OCI-LY1 (cell line): ENCODE results near the gene ERVV-1.

ENCODE experiments used
- H2AFZ ChIP-seq: fragments of 200-600 bp; sonication (generic), shearing (Covaris generic); 2 replicates; pipeline ENCODE4 v1.6.0; 2014; ENCODE audit warnings: antibody characterized with exemption, mild to moderate bottlenecking, low read length
- H3F3A ChIP-seq: fragments of 200-600 bp; sonication (generic), shearing (Covaris generic); 2 replicates; pipeline ENCODE4 v1.6.0; 2014; ENCODE audit warnings: mild to moderate bottlenecking, antibody characterized with exemption, low read length, moderate library complexity; ENCODE audit not compliant: insufficient read depth
- H3K27ac ChIP-seq: fragments of 200-600 bp; sonication (generic); 2 replicates; pipeline ENCODE4 v1.5.1; 2014; ENCODE audit warnings: low read length, mixed run types, mild to moderate bottlenecking, low read depth; ENCODE audit not compliant: poor library complexity, severe bottlenecking
- H3K27me3 ChIP-seq: fragments of 200-600 bp; sonication (generic); 2 replicates; pipeline ENCODE4 v1.6.0; 2014; ENCODE audit warnings: antibody characterized with exemption, mild to moderate bottlenecking, low read length, moderate library complexity; ENCODE audit not compliant: insufficient read depth
- H3K36me3 ChIP-seq: fragments of 200-600 bp; sonication (generic); 2 replicates; pipeline ENCODE4 v1.6.1; 2014; ENCODE audit warnings: mild to moderate bottlenecking, antibody characterized with exemption, low read length, moderate library complexity, mixed read lengths; ENCODE audit not compliant: insufficient read depth
- H3K4me1 ChIP-seq: fragments of 200-600 bp; sonication (generic); 2 replicates; pipeline ENCODE4 v1.5.1; 2014; ENCODE audit warnings: mild to moderate bottlenecking, low read length, moderate library complexity; ENCODE audit not compliant: insufficient read depth, severe bottlenecking
- H3K4me2 ChIP-seq: fragments of 200-600 bp; sonication (generic), shearing (Covaris generic); 2 replicates; pipeline ENCODE4 v1.6.1; 2014; ENCODE audit warnings: low read length
- H3K4me3 ChIP-seq: fragments of 200-600 bp; sonication (generic); 2 replicates; pipeline ENCODE4 v1.5.1; 2014; ENCODE audit warnings: low read length, low read depth, mild to moderate bottlenecking, mixed read lengths; ENCODE audit not compliant: poor library complexity, severe bottlenecking
- H3K79me2 ChIP-seq: fragments of 200-600 bp; shearing (Covaris generic); 2 replicates; pipeline ENCODE4 v1.6.1; 2016; ENCODE audit warnings: mixed run types, low read length, mixed read lengths; ENCODE audit not compliant: insufficient read depth
- H3K9ac ChIP-seq: fragments of 200-600 bp; sonication (generic), shearing (Covaris generic); 2 replicates; pipeline ENCODE4 v1.6.1; 2014; ENCODE audit warnings: mild to moderate bottlenecking, low read length, mixed read lengths
- H3K9me2 ChIP-seq: fragments of 200-600 bp; sonication (generic), shearing (Covaris generic); 2 replicates; pipeline ENCODE4 v1.6.1; 2014; ENCODE audit warnings: low read depth, mild to moderate bottlenecking, low read length, mixed read lengths
- H3K9me3 ChIP-seq: fragments of 200-600 bp; shearing (Covaris generic); 2 replicates; pipeline ENCODE4 v1.6.1; 2014; ENCODE audit warnings: low read length, mixed read lengths
- H4K20me1 ChIP-seq: fragments of 200-600 bp; sonication (generic), shearing (Covaris generic); 2 replicates; pipeline ENCODE4 v1.6.0; 2016; ENCODE audit warnings: mild to moderate bottlenecking, low read length; ENCODE audit not compliant: insufficient read depth
- EZH2 ChIP-seq: fragments of 200-600 bp; sonication (generic), shearing (Covaris generic); IDR thresholded peaks from 2 replicates; pipeline ENCODE4 v1.8.0; 2017; ENCODE audit warnings: borderline replicate concordance, mixed run types, mild to moderate bottlenecking, antibody characterized with exemption, low read length, moderate library complexity, mixed read lengths
- TF ChIP-seq, protein P1 (sequence below): fragments of 200-600 bp; sonication (generic), shearing (Covaris generic); IDR thresholded peaks from 2 replicates; pipeline ENCODE4 v1.5.1; 2017; ENCODE audit warnings: mild to moderate bottlenecking, antibody characterized with exemption, low read length, moderate library complexity, mixed read lengths

The ERVV-1 gene

GRCh38 chr19:53055117-53055516 is 41.4 kb downstream of the ERVV-1 start:
- H3K27ac ChIP-seq, result no peak overlapping the region
- no peak overlapping the region for H2AFZ ChIP-seq
- H3K9me3 ChIP-seq, result no peaks in the 10 kb centered on the region

DNA sequence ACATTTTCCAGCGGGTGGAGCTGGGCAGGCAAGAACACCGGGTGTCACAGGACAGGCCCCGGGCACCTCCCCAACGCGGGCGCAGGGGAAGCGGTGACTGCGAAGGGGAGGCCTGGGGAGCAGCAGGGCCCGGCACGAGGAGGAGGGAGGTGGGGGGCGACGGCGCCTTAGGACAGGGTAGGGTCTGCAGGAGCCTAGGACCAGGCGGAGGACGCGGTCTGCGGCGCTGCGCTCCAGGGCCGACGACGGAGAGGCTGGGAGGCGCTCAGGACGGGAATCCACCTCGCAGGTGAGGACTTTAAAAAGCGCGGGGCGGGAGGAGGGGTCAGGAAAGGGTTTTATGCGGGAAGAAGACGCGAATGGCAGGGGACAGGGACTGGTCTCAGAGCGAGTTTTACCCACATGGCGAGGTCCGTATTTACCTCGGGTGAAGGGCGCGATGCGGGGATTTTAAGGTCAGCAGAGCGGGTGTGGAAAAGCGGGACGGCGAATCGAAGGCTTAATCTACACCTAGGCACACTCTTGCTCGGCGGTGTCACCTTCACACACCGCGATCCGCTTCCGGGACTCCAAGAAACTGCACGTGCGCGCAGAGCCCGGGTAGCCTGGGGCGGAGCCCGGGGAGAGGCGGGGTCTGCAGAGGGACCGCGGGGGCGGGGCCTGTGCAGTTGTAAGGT is 44.3 kb downstream of the ERVV-1 start:
- Histone ChIP-seq H3K27me3 (no peaks in the 10 kb centered on the region), H3K27ac (no peak overlapping the region), H3K9me2 (no peaks in the 10 kb centered on the region), H3K4me2 (no peak overlapping the region), H4K20me1 (no peaks in the 10 kb centered on the region), H3F3A (no peaks in the 10 kb centered on the region), H3K4me1 (no peaks in the 10 kb centered on the region), H3K9me3 (peaks cover 10% of the 10 kb centered on the region), H2AFZ (no peak overlapping the region), H3K9ac (no peak overlapping the region), H3K79me2 (no peaks in the 10 kb centered on the region), H3K4me3 (no peak overlapping the region), H3K36me3 (no peaks in the 10 kb centered on the region)
- TF ChIP-seq, protein P1, sequence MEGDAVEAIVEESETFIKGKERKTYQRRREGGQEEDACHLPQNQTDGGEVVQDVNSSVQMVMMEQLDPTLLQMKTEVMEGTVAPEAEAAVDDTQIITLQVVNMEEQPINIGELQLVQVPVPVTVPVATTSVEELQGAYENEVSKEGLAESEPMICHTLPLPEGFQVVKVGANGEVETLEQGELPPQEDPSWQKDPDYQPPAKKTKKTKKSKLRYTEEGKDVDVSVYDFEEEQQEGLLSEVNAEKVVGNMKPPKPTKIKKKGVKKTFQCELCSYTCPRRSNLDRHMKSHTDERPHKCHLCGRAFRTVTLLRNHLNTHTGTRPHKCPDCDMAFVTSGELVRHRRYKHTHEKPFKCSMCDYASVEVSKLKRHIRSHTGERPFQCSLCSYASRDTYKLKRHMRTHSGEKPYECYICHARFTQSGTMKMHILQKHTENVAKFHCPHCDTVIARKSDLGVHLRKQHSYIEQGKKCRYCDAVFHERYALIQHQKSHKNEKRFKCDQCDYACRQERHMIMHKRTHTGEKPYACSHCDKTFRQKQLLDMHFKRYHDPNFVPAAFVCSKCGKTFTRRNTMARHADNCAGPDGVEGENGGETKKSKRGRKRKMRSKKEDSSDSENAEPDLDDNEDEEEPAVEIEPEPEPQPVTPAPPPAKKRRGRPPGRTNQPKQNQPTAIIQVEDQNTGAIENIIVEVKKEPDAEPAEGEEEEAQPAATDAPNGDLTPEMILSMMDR, result no peak
- TF ChIP-seq EZH2, result no peak

More at GRCh38 chr19:53055117-53055516, 41.4 kb downstream of the ERVV-1 start:
- H3K9me2 ChIP-seq, result no peaks in the 10 kb centered on the region
- no peaks in the 10 kb centered on the region for H3K4me1 ChIP-seq
- H4K20me1 ChIP-seq, result no peaks in the 10 kb centered on the region
- TF ChIP-seq EZH2, result no peak
- TF ChIP-seq, protein P1, result no peak
- no peaks in the 10 kb centered on the region for H3K79me2 ChIP-seq
- H3K9ac ChIP-seq, result no peak overlapping the region
- H3K4me3 ChIP-seq, result no peak overlapping the region
- H3K27me3 ChIP-seq, result no peaks in the 10 kb centered on the region
- no peaks in the 10 kb centered on the region for H3F3A ChIP-seq
- no peaks in the 10 kb centered on the region for H3K36me3 ChIP-seq
- H3K4me2 ChIP-seq, result no peak overlapping the region
